Esophagus squamous epithelium (tissue), 5 donors: Measurements from ENCODE around the gene FXYD6. TPM values are rescaled to one million over a fixed set of nuclear protein-coding genes. Genes with fewer than 3 reads are reported as not detected.

Experiments
- DNase-seq: peaks from one replicate; lab custom pipeline; 2025; lab: John Stamatoyannopoulos, UW
- H3K27ac ChIP-seq, 4 donors: fragments of 200-600 bp; sonication (generic); one replicate each; pipeline ENCODE4 v1.5.1; 2016 to 2019; ENCODE audit warnings: mild to moderate bottlenecking in 1 of 4
- H3K27me3 ChIP-seq, 4 donors: fragments of 200-600 bp; sonication (generic); 1 replicate in 3 of 4; 2 replicates in 1 of 4; pipeline versions ENCODE4 v1.5.1 to v1.6.0; 2017 to 2021; ENCODE audit warnings: antibody characterized with exemption in 1 of 4
- H3K36me3 ChIP-seq, 3 donors: fragments of 200-600 bp; sonication (generic); one replicate each; pipeline ENCODE4 v1.5.1; 2016 to 2019
- H3K4me1 ChIP-seq, 3 donors: fragments of 200-600 bp; sonication (generic); one replicate each; pipeline ENCODE4 v1.5.1; 2017 to 2019
- H3K4me3 ChIP-seq, 4 donors: fragments of 200-600 bp; sonication (generic); 1 replicate in 3 of 4; 2 replicates in 1 of 4; pipeline ENCODE4 v1.5.1; 2016 to 2019; ENCODE audit warnings: mild to moderate bottlenecking in 2 of 4, moderate library complexity in 1 of 4
- H3K9me3 ChIP-seq, 3 donors: fragments of 200-600 bp; sonication (generic); one replicate each; pipeline ENCODE4 v1.5.1; 2016 to 2019
- CTCF ChIP-seq, 6 experiments: fragments of 450-650 bp in 4 of 6; fragments of 200-600 bp in 2 of 6; sonication (generic) in 2 of 6; IDR thresholded peaks; one replicate each; pipeline ENCODE4 v1.5.1; 2016 to 2019; ENCODE audit warnings: antibody characterized with exemption in 6 of 6, mild to moderate bottlenecking in 4 of 6, moderate library complexity in 4 of 6
- POLR2A ChIP-seq, 4 donors: fragments of 450-650 bp; IDR thresholded peaks; one replicate each; pipeline ENCODE4 v1.6.1; 2017; ENCODE audit warnings: antibody characterized with exemption in 4 of 4, mild to moderate bottlenecking in 4 of 4, moderate library complexity in 3 of 4
- WGBS, 2 donors: methylation state at CpG; one replicate each; pipeline ENCODE4 v1.1.5; 2018; 5-methylcytosine and 5-hydroxymethylcytosine counted together
- intact Hi-C: fragments of 100-400 bp; cut with DNase I; formaldehyde crosslinking; loops from one replicate; pipeline ENCODE4 v1.15.0; 2022
- total RNA-seq, 4 donors: library from RNA; depleted of rRNA; stranded (reverse); fragments of >200 nt; gene quantifications; one replicate each; pipeline ENCODE4 v1.1.0, GENCODE V29; 2016
- donor health status: DM: yes; HTN: yes; CAD: no.

FXYD6 gene
- total RNA-seq, 4 donors from 2014 or later, result 0.61 to 27.7 (median 2.1) TPM

DNA sequence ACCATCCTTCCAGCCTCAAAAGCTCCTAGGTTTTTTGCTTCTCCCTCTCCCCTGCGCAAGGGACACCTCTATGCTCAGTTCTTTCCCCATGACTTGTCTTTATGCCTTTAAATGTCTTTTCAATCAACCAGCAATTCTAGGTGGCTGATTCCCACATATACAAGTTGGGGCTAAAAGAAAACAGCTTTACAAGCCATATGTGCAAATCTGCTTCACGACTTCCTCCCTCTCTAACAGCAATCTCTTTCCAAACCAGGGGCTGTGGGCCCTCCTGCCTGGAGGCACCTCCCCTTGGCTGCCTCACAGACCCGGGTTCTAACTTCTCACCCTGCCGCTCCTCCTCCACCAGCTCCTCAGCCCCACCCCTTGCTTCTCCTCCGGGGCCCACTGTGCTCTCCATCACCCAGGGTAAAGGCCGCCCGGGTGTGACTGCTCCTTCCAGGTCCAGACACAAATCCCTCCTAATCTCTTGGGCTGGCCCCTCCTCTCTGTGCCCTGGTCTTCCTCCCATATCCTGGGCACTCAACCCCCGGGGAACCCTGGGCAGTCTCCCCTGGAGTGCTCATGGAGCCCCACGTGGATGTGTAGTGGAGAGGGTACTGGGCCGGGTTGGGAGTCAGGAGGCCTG, 38.6 kb upstream of the FXYD6 start:
- Histone ChIP-seq H3K27me3 (no peaks in the 10 kb centered on the region), H3K36me3 (peaks cover 0 to 57% (median 0%) of the 10 kb centered on the region in 3 donors), H3K4me3 (no peak overlapping the region), H3K27ac (no peak overlapping the region), H3K9me3 (no peaks in the 10 kb centered on the region), H3K4me1 (peaks cover 0 to 6% (median 5%) of the 10 kb centered on the region in 3 donors)
- TF ChIP-seq POLR2A (IDR thresholded peaks at IDR 0.05), result no peak
- TF ChIP-seq CTCF (IDR thresholded peaks at IDR 0.05), result no peak
- DNase-seq, result no peak
- intact Hi-C loops, result no loop called here
- WGBS, 2 donors, result 64 to 66% methylated on average over 6 to 9 of the region's 10 CpGs

DNA sequence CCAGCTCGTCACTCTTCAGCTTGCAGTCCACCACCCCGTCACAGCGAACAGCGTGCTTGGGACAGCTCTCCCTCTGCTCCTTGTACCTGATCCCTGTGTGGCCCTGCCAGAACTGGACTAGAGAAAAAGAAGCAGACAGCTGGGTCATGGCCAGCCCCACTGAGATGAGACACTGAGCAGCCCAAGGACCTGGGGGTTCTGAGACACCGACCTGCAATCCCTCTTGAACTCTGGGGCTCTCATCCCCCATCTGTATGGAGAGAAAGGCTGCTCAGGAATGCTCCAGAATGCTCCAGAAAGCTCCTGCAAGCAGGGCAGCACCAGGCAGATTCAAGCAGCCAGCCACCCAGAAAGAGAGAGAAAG, 37.9 kb upstream of the FXYD6 start:
- TF ChIP-seq POLR2A (IDR thresholded peaks at IDR 0.05), result no peak
- no peak for TF ChIP-seq CTCF (IDR thresholded peaks at IDR 0.05)
- no peaks in the 10 kb centered on the region for H3K27me3 ChIP-seq
- no peak overlapping the region for H3K27ac ChIP-seq
- peaks cover 0 to 3% (median 1%) of the 10 kb centered on the region in 3 donors for H3K4me1 ChIP-seq
- DNase-seq, result no peak
- no peaks in the 10 kb centered on the region for H3K9me3 ChIP-seq
- intact Hi-C loops, result no loop called here
- no peak overlapping the region for H3K4me3 ChIP-seq
- 92 to 100% methylated on average over 5 of the region's 5 CpGs for WGBS, 2 donors
- H3K36me3 ChIP-seq, result peaks cover 0 to 64% (median 0%) of the 10 kb centered on the region in 3 donors

GRCh38 chr11:117913736-117914397, 37.4 kb upstream of the FXYD6 start:
- H3K36me3 ChIP-seq, result peaks cover 0 to 68% (median 0%) of the 10 kb centered on the region in 3 donors
- intact Hi-C loops, result no loop called here
- H3K4me1 ChIP-seq, result no peaks in the 10 kb centered on the region
- H3K27me3 ChIP-seq, result no peaks in the 10 kb centered on the region
- DNase-seq, result no peak
- no peak overlapping the region for H3K4me3 ChIP-seq
- no peak overlapping the region for H3K27ac ChIP-seq
- no peak for TF ChIP-seq POLR2A (IDR thresholded peaks at IDR 0.05)
- no peak for TF ChIP-seq CTCF (IDR thresholded peaks at IDR 0.05)
- 93 to 94% methylated on average over 8 to 9 of the region's 9 CpGs for WGBS, 2 donors
- no peaks in the 10 kb centered on the region for H3K9me3 ChIP-seq

DNA sequence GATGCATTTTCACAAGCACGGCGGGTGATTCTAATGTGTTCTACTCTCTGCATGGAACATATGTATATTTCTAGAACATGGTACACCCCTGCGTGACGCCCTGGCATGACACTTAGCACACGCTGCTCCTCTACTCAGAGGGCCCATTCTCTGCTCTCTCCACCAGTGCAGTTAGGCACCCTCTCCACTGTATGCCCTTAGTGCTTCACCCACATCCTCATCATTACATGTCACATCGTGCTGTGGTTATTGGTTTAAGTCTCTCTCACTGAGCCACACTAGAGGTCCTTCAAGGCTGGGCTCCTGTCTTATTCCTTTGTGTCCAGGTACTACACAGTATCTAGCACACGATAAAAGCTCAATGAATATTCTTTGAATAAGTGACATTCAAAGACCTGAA, 36.0 kb upstream of the FXYD6 start:
- intact Hi-C loops, result no loop called here
- 80 to 96% methylated on average over 7 of the region's 7 CpGs for WGBS, 2 donors

More for the DNA sequence above, 36.0 kb upstream of the FXYD6 start:
- TF ChIP-seq CTCF (IDR thresholded peaks at IDR 0.05), result no peak
- TF ChIP-seq POLR2A (IDR thresholded peaks at IDR 0.05), result no peak
- Histone ChIP-seq H3K4me3 (no peak overlapping the region), H3K27ac (no peak overlapping the region), H3K9me3 (no peaks in the 10 kb centered on the region), H3K27me3 (no peaks in the 10 kb centered on the region), H3K4me1 (peaks cover 0 to 4% (median 3%) of the 10 kb centered on the region in 3 donors), H3K36me3 (peaks cover 0 to 72% (median 0%) of the 10 kb centered on the region in 3 donors)
- DNase-seq, result no peak
